T47D (cell line): ENCODE results near the gene ELOVL4.
A peak's percentile ranks its signal among the peaks of the same experiment; 100 is the strongest.

Source experiments
- DNase-seq, 2 experiments: peaks; one replicate each; pipeline versions ENCODE4 v3.0.0 to v3.0.0-alpha.2; 2011 to 2012; ENCODE audit warnings: low read depth in 1 of 2, low spot score in 1 of 2
- JUND ChIP-seq: IDR thresholded peaks from 2 replicates; pipeline ENCODE4 v1.6.1; 2012; ENCODE audit warnings: low read depth
- in situ Hi-C: cut with HindIII; loops from 2 replicates; pipeline ENCODE4 v1.10.0; 2016; ENCODE audit warnings: low sequenced_read_pairs, low pct_unique_long_range_greater_than_20kb

ELOVL4 gene

DNA sequence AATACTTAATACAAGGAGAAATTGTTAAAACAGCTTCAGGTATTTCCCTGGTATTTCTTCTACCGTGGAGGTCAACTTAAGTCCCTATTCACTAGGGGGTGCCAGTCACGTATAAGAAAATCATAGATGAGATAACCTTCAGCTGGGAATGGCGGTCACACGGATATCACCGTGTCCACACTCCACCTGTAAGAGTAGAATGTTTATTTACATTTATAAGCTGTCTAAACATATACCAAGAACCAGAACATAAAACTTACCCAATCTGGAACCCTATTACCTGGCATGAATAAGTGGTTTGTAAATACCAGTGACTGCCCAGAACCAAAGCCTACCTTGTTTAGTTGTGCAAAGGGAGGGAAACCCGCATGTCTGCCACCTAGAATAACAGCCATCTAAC lies 1.9 kb upstream of the ELOVL4 start:
- in situ Hi-C loops, result no loop called here
- no peak for TF ChIP-seq JUND
- DNase-seq, result peak; percentile 1 to 77

DNA sequence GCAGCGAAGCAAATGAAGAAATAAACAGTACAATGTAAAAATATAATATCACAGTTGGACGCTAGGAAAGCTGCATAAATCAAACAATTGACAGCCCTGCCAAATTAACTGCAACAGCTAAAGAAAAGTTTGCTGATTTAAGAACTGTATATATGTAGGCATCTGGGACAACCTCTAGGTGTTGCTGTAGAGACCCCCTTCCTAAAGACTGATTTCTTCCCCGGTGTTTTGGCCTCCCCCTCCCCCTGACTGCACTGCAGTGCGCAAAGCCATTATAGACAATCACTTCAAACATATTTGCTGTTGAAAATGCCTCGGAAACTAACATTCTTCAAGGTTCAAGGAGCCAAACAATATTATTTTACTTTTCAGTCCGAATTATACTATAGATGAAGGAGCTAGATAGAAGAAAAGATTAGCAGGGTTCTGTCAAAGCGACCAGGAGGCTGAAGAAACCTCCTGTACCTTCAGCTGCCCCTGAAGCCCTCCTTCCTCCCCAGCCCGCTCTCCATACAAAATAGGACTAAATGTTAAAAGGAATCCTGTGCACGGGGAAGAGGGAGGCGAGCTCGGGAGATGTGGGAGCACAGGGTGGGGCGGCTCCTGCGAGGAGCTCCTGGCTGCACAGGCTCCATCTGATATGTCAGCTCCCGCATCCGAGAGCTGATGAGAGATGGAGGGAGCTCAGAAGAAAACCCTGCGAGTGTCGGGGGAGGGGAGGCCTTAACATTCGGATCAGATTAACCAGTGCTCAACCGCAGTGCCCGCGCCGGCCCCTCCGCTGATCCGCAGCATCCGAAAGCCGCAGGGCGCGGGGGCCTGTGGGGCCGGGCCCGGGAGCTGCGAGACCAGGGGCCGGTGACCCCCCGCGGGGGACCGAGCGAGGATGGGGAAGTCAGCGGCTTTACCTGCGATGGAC lies 822 bp downstream of the ELOVL4 start:
- no peak for TF ChIP-seq JUND
- in situ Hi-C loops, result no loop called here
- DNase-seq, result peak in 1 of 2 experiments; percentile 17

DNA sequence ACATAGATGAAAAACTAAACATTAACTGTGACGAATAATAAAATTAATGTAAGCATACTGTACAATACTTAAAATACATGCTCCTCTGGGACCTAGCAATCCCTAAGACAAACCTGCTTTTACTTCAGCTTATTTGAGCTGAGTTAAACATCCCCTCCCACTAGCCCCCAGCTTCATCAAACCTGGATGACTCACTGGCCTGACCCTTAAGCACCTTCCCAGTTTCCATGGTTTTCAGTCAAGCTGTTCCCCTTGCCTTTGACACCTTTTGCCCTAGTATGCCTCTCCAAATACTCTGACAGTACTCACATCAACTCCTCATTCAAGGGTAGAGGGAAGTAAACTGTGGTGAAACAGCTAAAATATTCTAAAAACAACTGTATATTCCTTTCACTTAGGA lies 4.2 kb downstream of the ELOVL4 start:
- in situ Hi-C loops, result no loop called here
- DNase-seq, result no peak
- no peak for TF ChIP-seq JUND

DNA sequence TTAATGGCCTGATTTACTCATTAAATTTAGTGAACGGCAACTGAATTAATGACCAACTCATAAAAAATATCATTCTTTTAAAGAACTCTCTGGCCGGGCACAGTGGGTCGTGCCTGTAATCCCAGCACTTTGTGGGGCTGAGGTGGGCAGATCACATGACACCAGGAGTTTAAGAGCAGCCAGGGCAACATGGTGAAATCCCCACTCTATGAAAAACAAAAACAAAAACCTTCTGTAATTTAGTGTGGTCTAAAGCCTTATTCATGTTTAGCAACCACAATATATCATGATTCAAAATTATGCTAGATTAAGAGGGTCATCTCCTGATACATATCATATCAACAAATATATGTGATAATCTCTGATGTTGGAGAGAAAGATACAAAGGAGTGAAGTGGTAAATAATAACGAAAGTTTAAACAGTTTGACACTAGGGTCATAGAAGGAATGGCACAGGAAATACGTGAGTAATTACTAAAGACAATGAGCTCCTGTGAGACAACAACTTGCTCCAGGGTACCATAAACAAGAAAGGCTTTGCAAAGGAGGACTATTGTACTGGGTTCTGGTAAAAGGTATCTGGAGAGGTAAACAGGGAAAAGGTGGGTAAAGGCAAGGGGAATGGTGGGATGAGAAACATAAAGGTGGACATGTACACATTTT lies 5.7 kb downstream of the ELOVL4 start:
- no peak for DNase-seq
- TF ChIP-seq JUND, result no peak
- in situ Hi-C loops, result no loop called here

DNA sequence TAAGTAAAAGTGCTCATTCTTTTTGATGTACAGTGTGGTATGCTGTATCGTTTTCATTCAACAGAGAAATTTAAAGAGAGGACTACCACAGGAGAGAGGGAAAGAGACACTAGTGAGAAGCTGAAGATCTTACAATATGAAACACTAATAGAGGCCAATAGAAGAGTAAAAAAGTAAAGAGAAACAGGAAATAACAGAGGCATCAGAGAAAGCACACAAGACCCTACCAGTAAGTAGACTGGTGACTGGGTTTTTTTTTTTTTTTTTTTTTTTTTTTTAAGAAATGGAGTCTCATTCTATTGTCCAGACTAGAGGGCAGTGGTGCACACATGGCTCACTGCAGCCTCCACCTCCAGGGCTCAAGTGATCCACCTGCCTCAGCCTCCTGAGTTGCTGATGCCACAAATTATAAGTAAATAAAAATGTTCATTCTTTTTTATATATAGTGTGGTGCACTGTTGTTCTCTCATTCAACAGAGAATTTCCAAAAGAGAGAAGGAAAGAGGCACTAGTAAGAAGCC lies 18.8 kb downstream of the ELOVL4 start:
- no peak for TF ChIP-seq JUND
- DNase-seq, result no peak
- in situ Hi-C loops, result no loop called here

DNA sequence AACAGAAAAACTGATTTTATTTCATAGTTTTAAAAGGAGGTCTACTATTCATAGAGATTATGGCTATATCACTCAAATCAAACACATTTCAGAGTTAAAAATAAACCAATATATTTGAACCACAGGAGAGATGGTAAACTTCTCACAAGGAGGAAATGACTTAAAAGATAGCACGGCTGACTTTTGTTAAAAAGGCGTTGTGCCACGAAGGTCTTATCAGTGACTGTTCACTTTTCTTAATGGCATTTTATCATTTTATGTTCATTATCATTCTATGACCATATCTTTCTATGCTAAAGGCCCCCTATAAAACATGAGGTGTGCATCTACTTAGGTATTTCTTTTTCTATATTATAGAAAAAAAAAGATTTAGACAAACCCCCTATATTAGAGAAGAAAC lies 19.6 kb downstream of the ELOVL4 start:
- in situ Hi-C loops, result no loop called here

DNA sequence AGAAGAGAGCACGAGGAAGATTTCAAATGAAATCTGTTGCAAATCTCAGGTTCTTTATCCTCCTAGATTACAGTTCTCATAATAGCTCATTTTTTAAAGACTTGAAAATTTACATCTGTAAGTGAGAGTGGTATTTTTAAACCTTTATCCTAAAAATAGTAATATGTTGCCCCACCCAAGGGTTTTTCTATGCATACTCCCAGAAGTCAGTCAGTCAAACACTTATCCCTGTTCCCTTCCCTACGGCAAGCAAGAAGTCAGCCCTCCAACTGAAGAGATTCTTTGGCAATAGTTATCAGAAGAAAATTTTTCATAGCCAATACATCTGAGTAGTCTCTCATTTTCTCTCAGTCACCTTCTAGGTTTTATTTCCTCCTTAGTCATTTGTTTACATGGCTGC lies 24.1 kb downstream of the ELOVL4 start:
- TF ChIP-seq JUND, result no peak
- in situ Hi-C loops, result no loop called here
- DNase-seq, result no peak

More for the DNA sequence above, 19.6 kb downstream of the ELOVL4 start:
- TF ChIP-seq JUND, result no peak
- no peak for DNase-seq

DNA sequence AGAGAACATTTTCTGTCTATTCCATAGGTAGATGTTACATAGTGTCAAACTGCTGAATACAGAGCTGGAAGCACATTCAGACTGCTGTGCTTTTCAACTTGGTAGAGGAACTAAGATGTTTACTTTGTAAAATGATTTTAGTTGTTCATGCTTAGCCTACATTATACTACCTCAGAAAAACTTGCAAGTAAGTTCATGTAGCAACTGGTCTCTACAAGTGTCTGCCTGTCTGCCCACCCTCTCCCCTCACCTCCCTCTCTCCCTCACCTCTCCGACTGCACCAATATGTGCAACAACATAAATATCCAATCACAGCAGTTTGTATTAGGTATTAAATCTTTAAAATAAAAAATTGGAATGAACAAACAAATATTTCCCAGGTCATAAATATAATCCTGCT lies 25.3 kb downstream of the ELOVL4 start:
- in situ Hi-C loops, result no loop called here
- DNase-seq, result no peak
- no peak for TF ChIP-seq JUND

DNA sequence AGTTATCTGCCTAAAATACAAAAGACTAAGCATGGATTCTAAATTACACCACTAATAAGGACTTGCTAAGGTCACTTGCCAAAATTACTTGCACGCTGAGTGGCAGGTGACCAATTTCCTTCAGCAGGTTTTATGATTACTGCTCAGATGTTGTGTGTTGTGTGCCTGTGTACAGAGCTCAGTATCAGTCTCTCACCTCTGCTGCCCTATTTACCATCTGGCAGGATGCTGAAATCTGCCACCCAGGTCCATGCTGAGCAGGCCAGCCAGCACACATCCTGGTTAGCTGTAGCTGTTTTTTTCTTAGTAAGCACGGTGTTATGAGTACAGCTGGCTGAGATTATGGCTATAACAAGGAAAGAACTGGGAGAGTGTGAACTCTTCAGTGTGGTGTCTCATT lies 34.0 kb downstream of the ELOVL4 start:
- DNase-seq, result no peak
- in situ Hi-C loops, result no loop called here
- no peak for TF ChIP-seq JUND

DNA sequence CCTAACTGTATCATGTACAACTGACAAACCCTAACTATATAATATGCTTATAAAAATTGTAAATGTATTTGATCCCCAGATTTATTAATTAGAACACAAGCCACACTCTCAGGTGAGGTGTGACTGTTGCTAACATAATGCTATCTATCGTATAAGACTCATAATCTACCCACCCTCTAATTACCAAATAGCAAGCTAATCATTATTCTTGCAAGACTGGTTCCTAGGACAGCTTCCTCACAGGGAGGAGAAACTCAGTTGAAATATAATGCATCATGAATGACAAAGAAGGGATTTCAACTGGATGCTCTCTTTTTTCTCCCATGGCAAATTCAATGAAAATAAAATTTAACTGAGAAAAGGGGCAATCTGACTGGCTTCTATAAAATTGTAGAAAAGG lies 35.4 kb downstream of the ELOVL4 start:
- no peak for DNase-seq
- in situ Hi-C loops, result no loop called here
- no peak for TF ChIP-seq JUND

DNA sequence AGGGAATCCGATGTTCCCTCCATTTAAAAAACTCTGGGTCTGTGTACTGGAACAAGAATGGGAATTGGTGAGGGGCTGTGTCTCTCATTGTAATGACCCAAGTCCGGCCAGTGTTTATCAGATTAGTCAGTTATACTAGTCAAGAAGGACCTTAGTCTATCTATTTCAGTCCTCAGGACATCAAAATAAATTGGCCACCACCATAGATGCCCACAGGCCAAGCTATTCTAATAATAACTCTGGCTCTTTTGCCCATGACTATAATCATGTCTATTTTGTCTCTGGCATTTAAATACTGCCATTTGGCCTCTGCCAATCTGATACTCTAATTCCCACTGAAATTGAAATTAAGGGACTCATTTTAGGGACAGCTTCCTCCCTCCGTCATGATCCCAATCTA lies 37.8 kb downstream of the ELOVL4 start:
- in situ Hi-C loops, result no loop called here

DNA sequence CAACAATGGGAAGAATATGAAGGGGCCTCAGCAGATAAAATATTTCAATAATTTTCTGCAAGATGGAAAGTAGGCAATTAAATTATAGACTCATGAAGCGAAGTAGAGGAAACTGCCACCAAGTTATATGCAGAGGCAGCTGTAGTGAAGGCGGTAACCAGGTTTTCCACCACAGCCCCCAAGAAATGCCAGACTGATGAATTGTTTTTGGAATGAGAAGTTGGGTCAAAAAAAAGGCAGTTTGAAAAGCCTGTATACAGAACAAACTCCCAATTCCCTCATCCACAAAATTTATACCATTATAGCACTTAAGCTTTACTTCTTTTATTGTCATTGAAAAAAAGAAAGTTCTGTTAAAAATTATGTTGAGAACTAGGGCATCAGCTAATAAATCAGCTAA lies 45.3 kb downstream of the ELOVL4 start:
- DNase-seq, result no peak
- no peak for TF ChIP-seq JUND
- in situ Hi-C loops, result no loop called here

More for the DNA sequence above, 37.8 kb downstream of the ELOVL4 start:
- DNase-seq, result no peak
- no peak for TF ChIP-seq JUND

DNA sequence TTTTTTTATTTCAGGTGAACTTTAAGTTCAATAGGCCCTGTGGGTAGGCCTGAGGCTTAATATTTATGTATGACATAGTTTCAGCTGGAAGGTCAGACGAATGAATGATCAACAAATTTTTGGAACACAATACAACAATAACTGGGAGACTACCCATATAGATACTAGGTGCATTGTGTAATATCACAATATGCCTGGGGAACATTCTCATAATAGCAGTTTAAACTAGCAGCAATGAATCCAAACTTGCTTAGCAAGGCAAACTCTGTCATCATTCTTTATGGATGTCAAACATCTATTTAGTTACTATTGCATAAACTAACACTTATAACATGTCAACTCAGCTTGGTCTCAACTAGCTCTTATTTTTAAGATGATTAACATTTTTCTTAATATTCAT lies 49.3 kb downstream of the ELOVL4 start:
- in situ Hi-C loops, result no loop called here
- no peak for DNase-seq
- no peak for TF ChIP-seq JUND
